Neuronal stem cell (in vitro differentiated cells): ENCODE results near the gene IL12A.

Experiments
- DNase-seq: peaks from one replicate; pipeline ENCODE4 v3.0.0-alpha.2; 2013; ENCODE audit warnings: low spot score
- H2AFZ ChIP-seq: one replicate; pipeline ENCODE4 v1.6.1; 2013; ENCODE audit warnings: mild to moderate bottlenecking, low read length, inconsistent platforms
- H2AK5ac ChIP-seq: 2 replicates; pipeline ENCODE4 v1.6.1; 2013; ENCODE audit warnings: low read depth, mild to moderate bottlenecking, inconsistent platforms, low read length, moderate library complexity, mixed read lengths
- H2BK120ac ChIP-seq: 2 replicates; pipeline ENCODE4 v1.6.1; 2013; ENCODE audit warnings: low read depth, mild to moderate bottlenecking, inconsistent platforms, low read length, moderate library complexity, mixed read lengths
- H2BK12ac ChIP-seq: one replicate; pipeline ENCODE4 v1.6.1; 2013; ENCODE audit warnings: low read length, inconsistent platforms
- H2BK15ac ChIP-seq: 2 replicates; pipeline ENCODE4 v1.6.1; 2013; ENCODE audit warnings: mild to moderate bottlenecking, low read length, inconsistent platforms, mixed read lengths
- H2BK5ac ChIP-seq: one replicate; pipeline ENCODE4 v1.6.1; 2013; ENCODE audit warnings: inconsistent platforms, mild to moderate bottlenecking, low read length, moderate library complexity
- H3K14ac ChIP-seq: one replicate; pipeline ENCODE4 v1.6.1; 2013; ENCODE audit warnings: low read length, inconsistent platforms
- H3K18ac ChIP-seq: 2 replicates; pipeline ENCODE4 v1.6.1; 2013; ENCODE audit warnings: low read length, inconsistent platforms
- H3K23ac ChIP-seq: 2 replicates; pipeline ENCODE4 v1.6.1; 2013; ENCODE audit warnings: low read depth, mild to moderate bottlenecking, mixed read lengths, low read length, inconsistent platforms; ENCODE audit not compliant: poor library complexity
- H3K27ac ChIP-seq: replicated peaks from 3 replicates; pipeline ENCODE4 v1.5.1; 2013; ENCODE audit warnings: low read length, inconsistent platforms
- H3K27me3 ChIP-seq, 3 experiments: 2 replicates each; pipeline ENCODE4 v1.6.1; 2013; ENCODE audit warnings: low read length in 3 of 3, mild to moderate bottlenecking in 2 of 3, inconsistent platforms in 1 of 3, low read depth in 1 of 3, mixed read lengths in 1 of 3, moderate library complexity in 1 of 3; ENCODE audit not compliant: control insufficient read depth in 3 of 3, insufficient read depth in 3 of 3
- H3K36me3 ChIP-seq, 2 donors: replicated peaks in 1 of 2; 2 replicates each; pipeline ENCODE4 v1.6.1; 2013; ENCODE audit warnings: low read length in 2 of 2; ENCODE audit not compliant: control insufficient read depth in 2 of 2, insufficient read depth in 2 of 2
- H3K4ac ChIP-seq: 2 replicates; pipeline ENCODE4 v1.6.1; 2013; ENCODE audit warnings: inconsistent platforms, mild to moderate bottlenecking, low read length, moderate library complexity
- H3K4me1 ChIP-seq, 2 donors: 1 replicate in 1 of 2; 2 replicates in 1 of 2; pipeline ENCODE4 v1.6.1; 2013; ENCODE audit warnings: low read length in 2 of 2, low read depth in 1 of 2; ENCODE audit not compliant: control insufficient read depth in 2 of 2, insufficient read depth in 1 of 2
- H3K4me2 ChIP-seq: one replicate; pipeline ENCODE4 v1.6.1; 2013; ENCODE audit warnings: mild to moderate bottlenecking, low read length, inconsistent platforms; ENCODE audit not compliant: insufficient read depth, poor library complexity, severe bottlenecking
- H3K4me3 ChIP-seq, 2 donors: 2 replicates each; pipeline ENCODE4 v1.5.1; 2013; ENCODE audit warnings: low read length in 2 of 2, mild to moderate bottlenecking in 2 of 2, inconsistent platforms in 1 of 2, moderate library complexity in 1 of 2
- H3K79me1 ChIP-seq: one replicate; pipeline ENCODE4 v1.6.1; 2013; ENCODE audit warnings: low read depth, mild to moderate bottlenecking, inconsistent platforms, low read length, moderate library complexity
- H3K9ac ChIP-seq: one replicate; pipeline ENCODE4 v1.6.1; 2013; ENCODE audit warnings: mild to moderate bottlenecking, low read depth, low read length, inconsistent platforms; ENCODE audit not compliant: poor library complexity
- H3K9me3 ChIP-seq, 2 donors: replicated peaks in 1 of 2; 2 replicates each; pipeline versions ENCODE3 to v1.6.1; 2013; ENCODE audit warnings: low read length in 2 of 2, mild to moderate bottlenecking in 2 of 2, inconsistent platforms in 1 of 2, low read depth in 1 of 2, mixed read lengths in 1 of 2, moderate library complexity in 1 of 2; ENCODE audit not compliant: control insufficient read depth in 2 of 2, insufficient read depth in 1 of 2
- H4K8ac ChIP-seq: one replicate; pipeline ENCODE4 v1.6.1; 2013; ENCODE audit warnings: low read depth, mild to moderate bottlenecking, inconsistent platforms, low read length, moderate library complexity
- H4K91ac ChIP-seq: one replicate; pipeline ENCODE4 v1.6.1; 2013; ENCODE audit warnings: low read length, low read depth, mild to moderate bottlenecking, inconsistent platforms; ENCODE audit not compliant: poor library complexity
- WGBS, 2 donors: extraction: QIAGEN DNeasy Blood & Tissue Kit; methylation state at CpG; one replicate each; pipeline ENCODE4 v1.1.7; 2013; ENCODE audit warnings: missing lambda C conversion rate in 2 of 2, mixed read lengths in 1 of 2; ENCODE audit not compliant: insufficient read length in 2 of 2, insufficient replicate concordance in 1 of 2; ENCODE audit errors: extremely low coverage in 2 of 2; 5-methylcytosine and 5-hydroxymethylcytosine counted together

Gene IL12A

GRCh38 chr3:160044121-160044520 is 55.5 kb downstream of the IL12A start:
- Histone ChIP-seq H2BK5ac (no peak overlapping the region), H3K9me3 (peaks cover 5 to 7% of the 10 kb centered on the region in 2 donors), H4K8ac (no peak overlapping the region), H2BK120ac (no peak overlapping the region), H3K4me2 (no peak overlapping the region), H3K4me1 (peaks cover 0 to 4% of the 10 kb centered on the region in 2 donors), H3K23ac (no peak overlapping the region), H3K36me3 (no peaks in the 10 kb centered on the region), H3K14ac (no peak overlapping the region), H3K9ac (no peak overlapping the region), H3K27ac (no peak overlapping the region), H4K91ac (no peak overlapping the region), H3K4ac (no peak overlapping the region), H3K18ac (no peak overlapping the region), H3K79me1 (no peaks in the 10 kb centered on the region), H3K4me3 (no peak overlapping the region), H2BK15ac (no peak overlapping the region), H2AK5ac (no peak overlapping the region), H3K27me3 (peaks cover 0 to 18% (median 4%) of the 10 kb centered on the region in 3 experiments), H2BK12ac (no peak overlapping the region), H2AFZ (no peak overlapping the region)
- no CpG with 5 or more reads among the region's 1 CpG for WGBS, 2 donors
- no peak for DNase-seq
